HepG2 (cell line): ENCODE data around the gene ATG7. TPM values are rescaled to one million over a fixed set of nuclear protein-coding genes. Genes with fewer than 3 reads are reported as not detected.

ENCODE experiments used
- AHR ChIP-seq: IDR thresholded peaks from 2 replicates; pipeline ENCODE4 v1.6.1; 2018; ENCODE audit warnings: missing genetic modification reagents, missing compliant biosample characterization
- BRD4 ChIP-seq: sonication (generic); formaldehyde crosslinking; IDR thresholded peaks from 2 replicates; pipeline ENCODE4 v1.4.0; 2020; ENCODE audit warnings: missing genetic modification reagents
- CBX5 ChIP-seq: sonication (generic); formaldehyde crosslinking; IDR thresholded peaks from 2 replicates; pipeline ENCODE4 v1.4.0; 2020; ENCODE audit warnings: missing genetic modification reagents, borderline replicate concordance
- ESRRA ChIP-seq: sonication (generic); formaldehyde crosslinking; IDR thresholded peaks from 2 replicates; pipeline ENCODE4 v1.5.1; 2020; ENCODE audit warnings: mild to moderate bottlenecking, low read depth, missing genetic modification reagents
- GATAD1 ChIP-seq: IDR thresholded peaks from 2 replicates; pipeline ENCODE4 v1.6.1; 2016; ENCODE audit warnings: missing genetic modification reagents, missing compliant biosample characterization
- HMG20A ChIP-seq: IDR thresholded peaks from 2 replicates; pipeline ENCODE4 v1.6.1; 2016; ENCODE audit warnings: borderline replicate concordance
- KLF12 ChIP-seq: sonication (generic); formaldehyde crosslinking; IDR thresholded peaks from 2 replicates; pipeline ENCODE4 v1.4.0; 2020; ENCODE audit warnings: missing genetic modification reagents, borderline replicate concordance
- KLF16 ChIP-seq, 2 experiments: sonication (generic) in 1 of 2; formaldehyde crosslinking in 1 of 2; IDR thresholded peaks; 2 replicates each; pipeline versions ENCODE4 v1.6.1 to v1.8.0; 2016 to 2023; ENCODE audit warnings: missing genetic modification reagents in 2 of 2, missing compliant biosample characterization in 1 of 2
- PRPF4 ChIP-seq: fragments of 200-400 bp; formaldehyde crosslinking; IDR thresholded peaks from 2 replicates; pipeline ENCODE4 v1.6.1; 2016; ENCODE audit warnings: low read length, low read depth; ENCODE audit not compliant: poor library complexity, severe bottlenecking
- TEAD2 ChIP-seq: sonication (generic); formaldehyde crosslinking; IDR thresholded peaks from 2 replicates; pipeline ENCODE4 v1.9.0; 2021; ENCODE audit warnings: missing genetic modification reagents
- WIZ ChIP-seq: sonication (generic); formaldehyde crosslinking; IDR thresholded peaks from 2 replicates; pipeline ENCODE4 v1.5.1; 2020; ENCODE audit warnings: mild to moderate bottlenecking, missing genetic modification reagents
- ZBED4 ChIP-seq: sonication (generic); formaldehyde crosslinking; IDR thresholded peaks from 2 replicates; pipeline ENCODE4 v1.4.0; 2020; ENCODE audit warnings: missing genetic modification reagents, borderline replicate concordance
- ZBTB21 ChIP-seq: sonication (generic); formaldehyde crosslinking; IDR thresholded peaks from 2 replicates; pipeline ENCODE4 v1.4.0; 2020; ENCODE audit warnings: missing genetic modification reagents
- ZHX2 ChIP-seq, 2 experiments: sonication (generic) in 1 of 2; formaldehyde crosslinking in 1 of 2; IDR thresholded peaks; 2 replicates each; pipeline versions ENCODE4 v1.6.1 to v1.9.0; 2014 to 2022; ENCODE audit warnings: antibody characterized with exemption in 1 of 2, borderline replicate concordance in 1 of 2, inconsistent platforms in 1 of 2, low read depth in 1 of 2, missing genetic modification reagents in 1 of 2
- ZNF3 ChIP-seq: IDR thresholded peaks from 2 replicates; pipeline ENCODE4 v1.7.0; 2017; ENCODE audit warnings: inconsistent platforms
- ZNF563 ChIP-seq: sonication (generic); formaldehyde crosslinking; IDR thresholded peaks from 2 replicates; pipeline ENCODE4 v1.8.0; 2022; ENCODE audit warnings: mild to moderate bottlenecking, moderate library complexity, missing genetic modification reagents
- ZNF644 ChIP-seq: IDR thresholded peaks from 2 replicates; pipeline ENCODE4 v1.6.1; 2016; ENCODE audit warnings: low read depth
- ZNF850 ChIP-seq: sonication (generic); formaldehyde crosslinking; conservative IDR thresholded peaks from 2 replicates; pipeline ENCODE4 v1.9.0; 2021; ENCODE audit warnings: mild to moderate bottlenecking, missing genetic modification reagents
- polyA plus RNA-seq, 8 experiments: library from polyadenylated mRNA; depleted of rRNA in 3 of 8; stranded (reverse) in 7 of 8; unstranded in 1 of 8; fragments of >200 nt; fragmentation: Illumina TruSeq in 4 of 8; extraction: Trizol in 4 of 8; gene quantifications; 2 replicates each; pipeline versions ENCODE4 v1.2.1 to v1.2.3, GENCODE V29; 2011 to 2016; ENCODE audit warnings: low read depth in 4 of 8, missing spikeins in 1 of 8, mixed read lengths in 1 of 8; ENCODE audit not compliant: insufficient read depth in 1 of 8
- total RNA-seq, 5 experiments: library from RNA; depleted of rRNA; stranded (reverse); fragments of >200 nt; fragmentation: Illumina TruSeq; extraction: Trizol; gene quantifications; 2 replicates each; pipeline ENCODE4 v1.2.3, GENCODE V29; 2016; ENCODE audit warnings: low read depth in 1 of 5
- TF ChIP-seq, protein P1 (sequence below): sonication (generic); formaldehyde crosslinking; IDR thresholded peaks from 2 replicates; pipeline ENCODE4 v1.8.1; 2023; ENCODE audit warnings: mild to moderate bottlenecking, missing genetic modification reagents

Gene ATG7
- total and polyA plus RNA-seq, 2 of the 13 experiments (the other 11 are each of a cell fraction or from before 2014, with no cell fraction given): 7.8 to 22.1 TPM

GRCh38 chr3:11271986-11272904, at the start of gene ATG7 (continued):
- TF ChIP-seq CBX5 (CRISPR knock-in tag) (peak; percentile 81; the same call in 1 of the 2 replicates), ZBTB21 (CRISPR knock-in tag) (peak; percentile 69; the same call in 1 of the 2 replicates), BRD4 (0 out of 2 replicates have a peak, but pooled peaks have one; percentile 45), HMG20A (CRISPR knock-in tag) (no peak), ZHX2 (IDR thresholded peaks at IDR 0.05; ENCODE audit: low read depth) (peak; percentile 85), ZHX2 (CRISPR knock-in tag; IDR thresholded peaks at IDR 0.05; ENCODE audit: borderline replicate concordance) (0 out of 2 replicates have a peak, but pooled peaks have one; percentile 38), PRPF4 (no peak), KLF12 (CRISPR knock-in tag) (peak; percentile 89), KLF16 (CRISPR knock-in tag; IDR thresholded peaks at IDR 0.05) (peak in 1 of 2 experiments; percentile 61; a peak in 1 of 4 replicates), ESRRA (CRISPR knock-in tag) (no peak), ZNF3 (no peak), WIZ (CRISPR knock-in tag) (no peak), ZNF644 (CRISPR knock-in tag) (no peak), TEAD2 (CRISPR knock-in tag) (no peak), ZNF563 (CRISPR knock-in tag) (peak; percentile 66; the same call in 1 of the 2 replicates), ZBED4 (CRISPR knock-in tag) (no peak), AHR (CRISPR knock-in tag) (peak; percentile 71; the same call in 1 of the 2 replicates), GATAD1 (peak; percentile 99), ZNF850 (CRISPR knock-in tag) (no peak)
- TF ChIP-seq, protein P1, sequence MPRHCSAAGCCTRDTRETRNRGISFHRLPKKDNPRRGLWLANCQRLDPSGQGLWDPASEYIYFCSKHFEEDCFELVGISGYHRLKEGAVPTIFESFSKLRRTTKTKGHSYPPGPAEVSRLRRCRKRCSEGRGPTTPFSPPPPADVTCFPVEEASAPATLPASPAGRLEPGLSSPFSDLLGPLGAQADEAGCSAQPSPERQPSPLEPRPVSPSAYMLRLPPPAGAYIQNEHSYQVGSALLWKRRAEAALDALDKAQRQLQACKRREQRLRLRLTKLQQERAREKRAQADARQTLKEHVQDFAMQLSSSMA (CRISPR knock-in tag): no peak
